Chondrocyte (in vitro differentiated cells): ENCODE data around the gene IGSF6. TPM values are rescaled to one million over a fixed set of nuclear protein-coding genes. Genes with fewer than 3 reads are reported as not detected.
A peak's percentile ranks its signal among the peaks of the same experiment; 100 is the strongest.
"Not testable (repeated sequence)": the region's sequence is repeated elsewhere in the genome, so short reads cannot be mapped to it uniquely, and the experiment has no call there.

ENCODE experiments used
- DNase-seq: peaks from one replicate; pipeline ENCODE4 v3.0.0; 2021; ENCODE audit warnings: mixed read lengths, low spot score
- H3K27ac Mint-ChIP-seq: one replicate; pipeline ENCODE4 v1.8.0; 2021; ENCODE audit warnings: mild to moderate bottlenecking, moderate library complexity, mixed read lengths; ENCODE audit not compliant: unreplicated experiment
- H3K27me3 Mint-ChIP-seq: 2 replicates; pipeline ENCODE4 v1.8.0; 2021; ENCODE audit warnings: low read depth, mixed read lengths
- H3K36me3 Mint-ChIP-seq: 2 replicates; pipeline ENCODE4 v1.8.0; 2021; ENCODE audit warnings: low read depth, mixed read lengths
- H3K4me1 Mint-ChIP-seq: 2 replicates; pipeline ENCODE4 v1.8.0; 2021; ENCODE audit warnings: low read depth, mild to moderate bottlenecking, mixed read lengths
- H3K4me3 Mint-ChIP-seq: one replicate; pipeline ENCODE4 v1.8.0; 2021; ENCODE audit warnings: mild to moderate bottlenecking, moderate library complexity, mixed read lengths; ENCODE audit not compliant: unreplicated experiment
- H3K9me3 Mint-ChIP-seq: 2 replicates; pipeline ENCODE4 v1.8.0; 2021; ENCODE audit warnings: low read depth, mixed read lengths
- CTCF ChIP-seq: fragments of 200-600 bp; sonication (generic); IDR thresholded peaks from 2 replicates; pipeline ENCODE4 v1.5.0; 2021; ENCODE audit warnings: antibody characterized with exemption, mild to moderate bottlenecking, moderate library complexity
- total RNA-seq: library from RNA; stranded (reverse); gene quantifications from 3 replicates; pipeline ENCODE4 v1.2.1, GENCODE V29; 2021

IGSF6 gene
- total RNA-seq, 1 donor from 2014 or later = not detected

GRCh38 chr16:21689107-21689506, 36.7 kb upstream of the IGSF6 start:
- no peak for TF ChIP-seq CTCF
- Mint-ChIP-seq H3K27me3 (peaks cover 9% of the 10 kb centered on the region), H3K9me3 (peaks cover 10% of the 10 kb centered on the region), H3K27ac (no peak overlapping the region), H3K4me1 (no peaks in the 10 kb centered on the region), H3K36me3 (peaks cover 2% of the 10 kb centered on the region), H3K4me3 (no peak overlapping the region)
- DNase-seq = no peak

GRCh38 chr16:21685034-21685455, 32.6 kb upstream of the IGSF6 start:
- H3K9me3 Mint-ChIP-seq = peaks cover 6% of the 10 kb centered on the region
- no peaks in the 10 kb centered on the region for H3K4me1 Mint-ChIP-seq
- no peak for TF ChIP-seq CTCF
- no peak overlapping the region for H3K4me3 Mint-ChIP-seq
- H3K27ac Mint-ChIP-seq = no peak overlapping the region
- no peak for DNase-seq
- H3K36me3 Mint-ChIP-seq = peaks cover 2% of the 10 kb centered on the region
- H3K27me3 Mint-ChIP-seq = peaks cover 21% of the 10 kb centered on the region

GRCh38 chr16:21684199-21684598, 31.8 kb upstream of the IGSF6 start:
- Mint-ChIP-seq H3K4me1 (no peaks in the 10 kb centered on the region), H3K9me3 (peaks cover 6% of the 10 kb centered on the region), H3K27me3 (peaks cover 21% of the 10 kb centered on the region), H3K4me3 (no peak overlapping the region), H3K36me3 (peaks cover 2% of the 10 kb centered on the region), H3K27ac (no peak overlapping the region)
- TF ChIP-seq CTCF = peak; percentile 68
- no peak for DNase-seq

GRCh38 chr16:21683184-21683583, 30.8 kb upstream of the IGSF6 start:
- peaks cover 14% of the 10 kb centered on the region for H3K27me3 Mint-ChIP-seq
- H3K4me1 Mint-ChIP-seq = no peaks in the 10 kb centered on the region
- H3K27ac Mint-ChIP-seq = no peak overlapping the region
- no peaks in the 10 kb centered on the region for H3K9me3 Mint-ChIP-seq
- no peaks in the 10 kb centered on the region for H3K36me3 Mint-ChIP-seq
- no peak overlapping the region for H3K4me3 Mint-ChIP-seq
- no peak for TF ChIP-seq CTCF
- DNase-seq = no peak

- not testable (repeated sequence) for H3K36me3 Mint-ChIP-seq, H3K27ac Mint-ChIP-seq, H3K4me1 Mint-ChIP-seq, H3K9me3 Mint-ChIP-seq, DNase-seq, H3K4me3 Mint-ChIP-seq
- peaks cover 12% of the 10 kb centered on the region for H3K27me3 Mint-ChIP-seq
These were observed 28.3 kb upstream of the IGSF6 start for GRCh38 chr16:21680714-21681113.

- not testable (repeated sequence) for H3K36me3 Mint-ChIP-seq, H3K4me1 Mint-ChIP-seq, H3K27me3 Mint-ChIP-seq, H3K9me3 Mint-ChIP-seq, H3K4me3 Mint-ChIP-seq, H3K27ac Mint-ChIP-seq, DNase-seq
These were observed 22.0 kb upstream of the IGSF6 start for GRCh38 chr16:21674456-21674855.
